ENCODE measurements around the gene HBZ. TPM values are rescaled to one million over a fixed set of nuclear protein-coding genes. Genes with fewer than 3 reads are reported as not detected.
"Not testable (repeated sequence)": the region's sequence is repeated elsewhere in the genome, so short reads cannot be mapped to it uniquely, and the experiment has no call there.

The HBZ gene
- total and polyA plus RNA-seq, 2 of the 8 experiments (the other 6 are each of a cell fraction or from before 2014, with no cell fraction given), result 0.12 TPM; not detected in 1

- H2AK5ac ChIP-seq (ENCODE audit: low read depth, low read length); H3K4ac ChIP-seq (replicated peaks; ENCODE audit: insufficient read length, low read depth, low read length); H3K23me2 ChIP-seq (ENCODE audit: low read depth, low read length); CTCF ChIA-PET (ENCODE audit: partially characterized antibody); H3K9ac ChIP-seq (replicated peaks in 1 of 4; ENCODE audit: extremely low read depth in 1 of 4, low read depth in 3 of 4, low read length in 3 of 4); H3K9me3 ChIP-seq (ENCODE audit: insufficient read depth in 2 of 2, low read depth in 1 of 2, low read length in 1 of 2); H3K27ac ChIP-seq (ENCODE audit: low read depth, low read length); H3K14ac ChIP-seq (ENCODE audit: insufficient read length); H2BK20ac ChIP-seq (ENCODE audit: low read length); H3K23ac ChIP-seq (ENCODE audit: insufficient read length); H4K91ac ChIP-seq (replicated peaks; ENCODE audit: insufficient read length, low read length); H4K20me1 ChIP-seq (replicated peaks in 1 of 2; ENCODE audit: control insufficient read depth in 1 of 2, insufficient read depth in 2 of 2, low read length in 2 of 2); H4K5ac ChIP-seq (ENCODE audit: insufficient read length, low read depth, low read length); H3K4me1 ChIP-seq (replicated peaks in 1 of 4; ENCODE audit: control insufficient read depth in 3 of 4, insufficient read depth in 4 of 4, low read length in 3 of 4); H3K18ac ChIP-seq (ENCODE audit: extremely low read depth, low read length); H3K79me2 ChIP-seq (ENCODE audit: control insufficient read depth in 1 of 2, insufficient read depth in 2 of 2, low read length in 2 of 2); H2BK12ac ChIP-seq (ENCODE audit: low read depth, low read length); DNase-seq (ENCODE audit: low read depth in 1 of 2, low spot score in 2 of 2); H2BK5ac ChIP-seq (ENCODE audit: low read depth, low read length); H2BK120ac ChIP-seq (replicated peaks; ENCODE audit: low read depth, low read length); H3K4me3 ChIP-seq (ENCODE audit: extremely low read depth in 1 of 4, insufficient read depth in 2 of 4, low read depth in 3 of 4, low read length in 4 of 4); POLR2A ChIA-PET (ENCODE audit: partially characterized antibody); H4K8ac ChIP-seq (ENCODE audit: extremely low read depth, insufficient read depth, low read length); H2BK15ac ChIP-seq (ENCODE audit: low read length); H2AFZ ChIP-seq (ENCODE audit: low read length); H3K79me1 ChIP-seq (ENCODE audit: low read depth, low read length); H3K4me2 ChIP-seq (ENCODE audit: insufficient read depth in 1 of 2, low read depth in 2 of 2, low read length in 2 of 2); H3K36me3 ChIP-seq (ENCODE audit: control insufficient read depth in 2 of 4, insufficient read depth in 4 of 4, low read length in 3 of 4); H3K56ac ChIP-seq (replicated peaks; ENCODE audit: insufficient read length, low read depth, low read length): not testable (repeated sequence)
- FAIRE-seq, result peak; percentile 57
- H3K27me3 ChIP-seq (replicated peaks in 1 of 4; ENCODE audit: control insufficient read depth in 3 of 4, extremely low read depth in 1 of 4, insufficient read depth in 3 of 4, low read length in 3 of 4), result peaks cover 2 to 38% (median 29%) of the 10 kb centered on the region in 4 experiments
- no CpG with 5 or more reads among the region's 6 CpGs for WGBS, 2 experiments (ENCODE audit: extremely low coverage in 1 of 2, insufficient coverage in 1 of 2, insufficient read length in 1 of 2, insufficient replicate concordance in 2 of 2, low coverage in 1 of 2, low lambda C conversion rate in 2 of 2, missing lambda C conversion rate in 1 of 2)
Observed at GRCh38 chr16:153129-153521, 681 bp downstream of the HBZ start.

DNA sequence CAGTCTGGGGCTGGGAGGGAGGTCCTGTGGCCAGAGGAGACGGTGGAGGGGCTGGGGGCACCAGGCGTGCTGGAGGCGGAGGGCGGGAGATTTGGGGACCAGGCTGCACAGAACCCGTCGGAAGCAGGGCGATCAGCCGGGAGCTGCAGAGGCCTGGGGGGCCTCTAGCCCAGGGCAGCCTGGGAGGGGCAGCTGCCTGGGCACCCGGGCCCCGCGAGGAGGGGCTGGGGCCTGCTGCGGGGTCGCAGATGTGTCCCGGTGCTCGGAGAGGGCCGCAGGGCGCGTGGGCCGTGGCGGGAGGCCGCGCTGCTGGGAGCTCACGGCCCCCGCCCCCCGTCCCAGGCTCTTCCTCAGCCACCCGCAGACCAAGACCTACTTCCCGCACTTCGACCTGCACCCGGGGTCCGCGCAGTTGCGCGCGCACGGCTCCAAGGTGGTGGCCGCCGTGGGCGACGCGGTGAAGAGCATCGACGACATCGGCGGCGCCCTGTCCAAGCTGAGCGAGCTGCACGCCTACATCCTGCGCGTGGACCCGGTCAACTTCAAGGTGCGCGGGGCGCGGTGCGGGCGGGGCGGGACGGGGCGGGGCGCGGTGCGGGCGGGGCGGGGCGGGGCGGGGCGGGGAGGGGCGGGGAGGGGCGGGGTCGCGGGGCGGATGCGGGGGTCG, 1.2 kb downstream of the HBZ start:
- H3K4ac ChIP-seq (replicated peaks; ENCODE audit: insufficient read length, low read depth, low read length); POLR2A ChIA-PET (ENCODE audit: partially characterized antibody); H3K27ac ChIP-seq (ENCODE audit: low read depth, low read length); H3K4me3 ChIP-seq (ENCODE audit: extremely low read depth in 1 of 4, insufficient read depth in 2 of 4, low read depth in 3 of 4, low read length in 4 of 4); H2BK5ac ChIP-seq (ENCODE audit: low read depth, low read length); H3K9ac ChIP-seq (replicated peaks in 1 of 4; ENCODE audit: extremely low read depth in 1 of 4, low read depth in 3 of 4, low read length in 3 of 4); H2BK12ac ChIP-seq (ENCODE audit: low read depth, low read length); CTCF ChIA-PET (ENCODE audit: partially characterized antibody); H4K91ac ChIP-seq (replicated peaks; ENCODE audit: insufficient read length, low read length); H2AK5ac ChIP-seq (ENCODE audit: low read depth, low read length); H3K36me3 ChIP-seq (ENCODE audit: control insufficient read depth in 2 of 4, insufficient read depth in 4 of 4, low read length in 3 of 4); H3K9me3 ChIP-seq (ENCODE audit: insufficient read depth in 2 of 2, low read depth in 1 of 2, low read length in 1 of 2); H3K79me1 ChIP-seq (ENCODE audit: low read depth, low read length); H2BK20ac ChIP-seq (ENCODE audit: low read length); H2BK15ac ChIP-seq (ENCODE audit: low read length); FAIRE-seq; DNase-seq (ENCODE audit: low read depth in 1 of 2, low spot score in 2 of 2); H3K79me2 ChIP-seq (ENCODE audit: control insufficient read depth in 1 of 2, insufficient read depth in 2 of 2, low read length in 2 of 2); H3K14ac ChIP-seq (ENCODE audit: insufficient read length); H4K5ac ChIP-seq (ENCODE audit: insufficient read length, low read depth, low read length); H3K23me2 ChIP-seq (ENCODE audit: low read depth, low read length); H2AFZ ChIP-seq (ENCODE audit: low read length); H3K56ac ChIP-seq (replicated peaks; ENCODE audit: insufficient read length, low read depth, low read length); H3K23ac ChIP-seq (ENCODE audit: insufficient read length); H4K20me1 ChIP-seq (replicated peaks in 1 of 2; ENCODE audit: control insufficient read depth in 1 of 2, insufficient read depth in 2 of 2, low read length in 2 of 2); H3K4me1 ChIP-seq (replicated peaks in 1 of 4; ENCODE audit: control insufficient read depth in 3 of 4, insufficient read depth in 4 of 4, low read length in 3 of 4); H2BK120ac ChIP-seq (replicated peaks; ENCODE audit: low read depth, low read length); H3K18ac ChIP-seq (ENCODE audit: extremely low read depth, low read length); H4K8ac ChIP-seq (ENCODE audit: extremely low read depth, insufficient read depth, low read length): not testable (repeated sequence)
- WGBS, 2 experiments (ENCODE audit: extremely low coverage in 1 of 2, insufficient coverage in 1 of 2, insufficient read length in 1 of 2, insufficient replicate concordance in 2 of 2, low coverage in 1 of 2, low lambda C conversion rate in 2 of 2, missing lambda C conversion rate in 1 of 2), result no CpG with 5 or more reads among the region's 74 CpGs
- Histone ChIP-seq H3K4me2 (ENCODE audit: insufficient read depth in 1 of 2, low read depth in 2 of 2, low read length in 2 of 2) (peak overlapping the region in 1 of 2 experiments; percentile 84; a peak in 1 of 4 replicates), H3K27me3 (replicated peaks in 1 of 4; ENCODE audit: control insufficient read depth in 3 of 4, extremely low read depth in 1 of 4, insufficient read depth in 3 of 4, low read length in 3 of 4) (peaks cover 2 to 36% (median 27%) of the 10 kb centered on the region in 4 experiments)
